HepG2 (cell line): ENCODE results near the gene EGLN1. TPM values are rescaled to one million over a fixed set of nuclear protein-coding genes. Genes with fewer than 3 reads are reported as not detected.

ENCODE experiments used
- ATF5 ChIP-seq: sonication (generic); formaldehyde crosslinking; IDR thresholded peaks from 2 replicates; pipeline ENCODE4 v1.4.0; 2020; ENCODE audit warnings: mild to moderate bottlenecking, low read depth, missing genetic modification reagents
- CAMTA2 ChIP-seq: sonication (generic); formaldehyde crosslinking; IDR thresholded peaks from 2 replicates; pipeline ENCODE4 v1.4.0; 2020; ENCODE audit warnings: mild to moderate bottlenecking, missing genetic modification reagents, borderline replicate concordance
- E2F5 ChIP-seq: sonication (generic); formaldehyde crosslinking; conservative IDR thresholded peaks from 2 replicates; pipeline ENCODE4 v1.4.0; 2020; ENCODE audit warnings: missing genetic modification reagents
- ETV6 ChIP-seq: sonication (generic); formaldehyde crosslinking; conservative IDR thresholded peaks from 2 replicates; pipeline ENCODE4 v1.4.0; 2020; ENCODE audit warnings: missing genetic modification reagents
- FIP1L1 ChIP-seq: fragments of 200-400 bp; formaldehyde crosslinking; IDR thresholded peaks from 2 replicates; pipeline ENCODE4 v1.6.1; 2018; ENCODE audit warnings: low read depth, mild to moderate bottlenecking, low read length, moderate library complexity, borderline replicate concordance; ENCODE audit not compliant: insufficient read depth
- FOXO1 ChIP-seq: sonication (generic); formaldehyde crosslinking; IDR thresholded peaks from 2 replicates; pipeline ENCODE4 v1.4.0; 2020; ENCODE audit warnings: missing genetic modification reagents
- GABPA ChIP-seq, 2 experiments: IDR thresholded peaks; 2 replicates each; pipeline ENCODE4 v1.6.1; 2011 to 2016; ENCODE audit warnings: low read depth in 2 of 2, low read length in 1 of 2, missing biosample characterization in 1 of 2, missing genetic modification characterization in 1 of 2
- HIVEP1 ChIP-seq: sonication (generic); formaldehyde crosslinking; IDR thresholded peaks from 2 replicates; pipeline ENCODE4 v1.4.0; 2020; ENCODE audit warnings: mild to moderate bottlenecking, missing genetic modification reagents
- JARID2 ChIP-seq: sonication (generic); formaldehyde crosslinking; IDR thresholded peaks from 2 replicates; pipeline ENCODE4 v1.8.1; 2023; ENCODE audit warnings: missing genetic modification reagents, inconsistent platforms; ENCODE audit not compliant: insufficient replicate concordance
- MEIS2 ChIP-seq: sonication (generic); formaldehyde crosslinking; IDR thresholded peaks from 2 replicates; pipeline ENCODE4 v1.9.0; 2021; ENCODE audit warnings: mild to moderate bottlenecking, missing genetic modification reagents
- NCOA2 ChIP-seq: sonication (generic); formaldehyde crosslinking; IDR thresholded peaks from 2 replicates; pipeline ENCODE4 v1.8.0; 2022; ENCODE audit warnings: inconsistent platforms
- PCBP1 ChIP-seq: fragments of 200-400 bp; formaldehyde crosslinking; IDR thresholded peaks from 2 replicates; pipeline ENCODE4 v1.6.1; 2017; ENCODE audit warnings: mild to moderate bottlenecking, low read depth, low read length, borderline replicate concordance
- SMARCE1 ChIP-seq: fragments of 450-650 bp; IDR thresholded peaks from 2 replicates; pipeline ENCODE4 v1.6.1; 2017; ENCODE audit warnings: borderline replicate concordance
- TCF7 ChIP-seq: sonication (generic); IDR thresholded peaks from 2 replicates; pipeline ENCODE4 v1.6.1; 2016; ENCODE audit warnings: antibody characterized with exemption, low read depth
- YEATS4 ChIP-seq: sonication (generic); formaldehyde crosslinking; IDR thresholded peaks from 2 replicates; pipeline ENCODE4 v1.4.0; 2020; ENCODE audit warnings: missing genetic modification reagents, borderline replicate concordance
- ZFP90 ChIP-seq: sonication (generic); formaldehyde crosslinking; IDR thresholded peaks from 2 replicates; pipeline ENCODE4 v1.8.0; 2022; ENCODE audit warnings: missing genetic modification reagents, mild to moderate bottlenecking, inconsistent platforms, borderline replicate concordance
- ZHX2 ChIP-seq, 2 experiments: sonication (generic) in 1 of 2; formaldehyde crosslinking in 1 of 2; IDR thresholded peaks; 2 replicates each; pipeline versions ENCODE4 v1.6.1 to v1.9.0; 2014 to 2022; ENCODE audit warnings: antibody characterized with exemption in 1 of 2, borderline replicate concordance in 1 of 2, inconsistent platforms in 1 of 2, low read depth in 1 of 2, missing genetic modification reagents in 1 of 2
- ZNF263 ChIP-seq: sonication (generic); formaldehyde crosslinking; IDR thresholded peaks from 2 replicates; pipeline ENCODE4 v1.4.0; 2020; ENCODE audit warnings: missing genetic modification reagents
- ZNF33A ChIP-seq: sonication (generic); formaldehyde crosslinking; IDR thresholded peaks from 2 replicates; pipeline ENCODE4 v1.5.1; 2020; ENCODE audit warnings: missing genetic modification reagents, mild to moderate bottlenecking, moderate library complexity, borderline replicate concordance
- ZNF564 ChIP-seq: sonication (generic); formaldehyde crosslinking; IDR thresholded peaks from 2 replicates; pipeline ENCODE4 v1.8.1; 2023; ENCODE audit warnings: mild to moderate bottlenecking, missing genetic modification reagents
- ZSCAN31 ChIP-seq: sonication (generic); formaldehyde crosslinking; IDR thresholded peaks from 2 replicates; pipeline ENCODE4 v1.5.0; 2020; ENCODE audit warnings: low read depth, mild to moderate bottlenecking, missing genetic modification reagents
- polyA plus RNA-seq, 8 experiments: library from polyadenylated mRNA; depleted of rRNA in 3 of 8; stranded (reverse) in 7 of 8; unstranded in 1 of 8; fragments of >200 nt; fragmentation: Illumina TruSeq in 4 of 8; extraction: Trizol in 4 of 8; gene quantifications; 2 replicates each; pipeline versions ENCODE4 v1.2.1 to v1.2.3, GENCODE V29; 2011 to 2016; ENCODE audit warnings: low read depth in 4 of 8, missing spikeins in 1 of 8, mixed read lengths in 1 of 8; ENCODE audit not compliant: insufficient read depth in 1 of 8
- total RNA-seq, 5 experiments: library from RNA; depleted of rRNA; stranded (reverse); fragments of >200 nt; fragmentation: Illumina TruSeq; extraction: Trizol; gene quantifications; 2 replicates each; pipeline ENCODE4 v1.2.3, GENCODE V29; 2016; ENCODE audit warnings: low read depth in 1 of 5

The EGLN1 gene
- total and polyA plus RNA-seq, 2 of the 13 experiments (the other 11 are each of a cell fraction or from before 2014, with no cell fraction given) = 34.4 to 44.1 TPM

GRCh38 chr1:231337472-231338269 lies 84.4 kb downstream of the EGLN1 start, which contains the start of gene EXOC8 (continued):
- TF ChIP-seq ETV6 (CRISPR knock-in tag) (0 out of 2 replicates have a peak, but pooled peaks have one; percentile 18), FIP1L1 (peak; percentile 99), E2F5 (CRISPR knock-in tag) (no peak), CAMTA2 (peak; percentile 88), TCF7 (no peak), MEIS2 (CRISPR knock-in tag) (0 out of 2 replicates have a peak, but pooled peaks have one; percentile 12), ZSCAN31 (CRISPR knock-in tag) (peak; percentile 85; the same call in 1 of the 2 replicates), GABPA (IDR thresholded peaks at IDR 0.05; ENCODE audit: low read depth, low read length) (no peak), GABPA (CRISPR knock-in tag; IDR thresholded peaks at IDR 0.05; ENCODE audit: low read depth) (peak; percentile 72), ZNF33A (CRISPR knock-in tag) (no peak), ZNF564 (CRISPR knock-in tag) (peak; percentile 46; the same call in 1 of the 2 replicates), ZFP90 (CRISPR knock-in tag) (no peak), PCBP1 (no peak), ZHX2 (IDR thresholded peaks at IDR 0.05; ENCODE audit: low read depth) (0 out of 2 replicates have a peak, but pooled peaks have one; percentile 50), ZHX2 (CRISPR knock-in tag; IDR thresholded peaks at IDR 0.05; ENCODE audit: borderline replicate concordance) (no peak), ATF5 (CRISPR knock-in tag) (no peak), ZNF263 (CRISPR knock-in tag) (no peak), FOXO1 (peak; percentile 53; the same call in 1 of the 2 replicates), NCOA2 (CRISPR knock-in tag) (0 out of 2 replicates have a peak, but pooled peaks have one; percentile 7), SMARCE1 (no peak), JARID2 (CRISPR knock-in tag) (peak; percentile 50), YEATS4 (CRISPR knock-in tag) (no peak), HIVEP1 (CRISPR knock-in tag) (no peak)
